Stomach smooth muscle (tissue), 2 donors: ENCODE results near the gene TSPAN15.

Source experiments
- H3K27ac ChIP-seq: one replicate; pipeline ENCODE4 v1.7.0; 2013; ENCODE audit warnings: mild to moderate bottlenecking, low read length, inconsistent platforms
- H3K27me3 ChIP-seq, 2 donors: one replicate each; pipeline ENCODE4 v1.7.0; 2013; ENCODE audit warnings: low read length in 2 of 2; ENCODE audit not compliant: insufficient read depth in 2 of 2, control insufficient read depth in 1 of 2
- H3K36me3 ChIP-seq, 2 donors: one replicate each; pipeline ENCODE4 v1.7.0; 2013; ENCODE audit warnings: low read length in 2 of 2; ENCODE audit not compliant: control insufficient read depth in 2 of 2, insufficient read depth in 2 of 2
- H3K4me1 ChIP-seq: one replicate; pipeline ENCODE4 v1.7.0; 2013; ENCODE audit warnings: low read length; ENCODE audit not compliant: control insufficient read depth, insufficient read depth
- H3K4me3 ChIP-seq, 2 donors: one replicate each; pipeline ENCODE4 v1.7.0; 2013; ENCODE audit warnings: low read length in 2 of 2
- H3K9ac ChIP-seq, 2 donors: one replicate each; pipeline ENCODE4 v1.7.0; 2013; ENCODE audit warnings: low read length in 2 of 2, mild to moderate bottlenecking in 1 of 2
- H3K9me3 ChIP-seq, 2 donors: one replicate each; pipeline ENCODE4 v1.7.0; 2013; ENCODE audit warnings: low read length in 2 of 2; ENCODE audit not compliant: control insufficient read depth in 2 of 2
- donor health status: healthy.
- donor health status: Pancreatic carcinoma.

Gene TSPAN15

DNA sequence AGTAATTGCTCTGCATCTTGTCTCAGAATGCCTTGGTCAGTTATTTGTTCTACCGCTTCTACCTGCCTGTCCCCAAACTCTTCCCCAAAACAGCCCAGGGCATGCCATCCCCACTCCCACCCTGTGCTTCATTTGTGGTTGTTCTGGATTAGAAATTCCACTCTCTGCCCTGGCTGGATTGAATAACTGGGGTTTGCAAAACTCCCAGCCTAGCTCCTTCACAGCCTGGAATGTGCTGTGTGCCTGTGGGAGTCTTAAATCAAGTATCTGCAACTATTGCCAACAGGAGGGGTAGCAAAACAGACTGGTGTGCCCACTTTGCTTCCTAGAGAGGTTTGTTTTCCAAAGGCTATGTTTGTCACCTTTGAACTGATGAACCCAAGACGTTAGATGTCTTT, 24.2 kb downstream of the TSPAN15 start:
- peak overlapping the region; percentile 94 for H3K27ac ChIP-seq
- peak overlapping the region in 1 of 2 donors; percentile 17 for H3K4me3 ChIP-seq
- no peaks in the 10 kb centered on the region for H3K36me3 ChIP-seq
- H3K4me1 ChIP-seq: peaks cover 89% of the 10 kb centered on the region
- no peaks in the 10 kb centered on the region for H3K9me3 ChIP-seq
- no peaks in the 10 kb centered on the region for H3K27me3 ChIP-seq
- peak overlapping the region; percentile 21 to 47 for H3K9ac ChIP-seq

GRCh38 chr10:69477968-69478597, 26.8 kb downstream of the TSPAN15 start:
- peaks cover 92% of the 10 kb centered on the region for H3K4me1 ChIP-seq
- peak overlapping the region in 1 of 2 donors; percentile 67 for H3K9ac ChIP-seq
- H3K9me3 ChIP-seq: no peaks in the 10 kb centered on the region
- H3K4me3 ChIP-seq: peak overlapping the region in 1 of 2 donors; percentile 10
- H3K27me3 ChIP-seq: no peaks in the 10 kb centered on the region
- peak overlapping the region; percentile 94 for H3K27ac ChIP-seq
- no peaks in the 10 kb centered on the region for H3K36me3 ChIP-seq

- no peaks in the 10 kb centered on the region for H3K9me3 ChIP-seq
- peak overlapping the region; percentile 16 to 44 for H3K4me3 ChIP-seq
- peaks cover 92% of the 10 kb centered on the region for H3K4me1 ChIP-seq
- peak overlapping the region; percentile 42 to 67 for H3K9ac ChIP-seq
- H3K27me3 ChIP-seq: no peaks in the 10 kb centered on the region
- H3K36me3 ChIP-seq: peaks cover 0 to 4% of the 10 kb centered on the region in 2 donors
- peak overlapping the region; percentile 94 for H3K27ac ChIP-seq
Measured at GRCh38 chr10:69479240-69480067, 28.2 kb downstream of the TSPAN15 start.

GRCh38 chr10:69480068-69480412, 28.8 kb downstream of the TSPAN15 start:
- H3K9ac ChIP-seq: peak overlapping the region; percentile 36 to 67
- no peaks in the 10 kb centered on the region for H3K9me3 ChIP-seq
- peaks cover 92% of the 10 kb centered on the region for H3K4me1 ChIP-seq
- H3K27me3 ChIP-seq: no peaks in the 10 kb centered on the region
- H3K27ac ChIP-seq: peak overlapping the region; percentile 94
- peak overlapping the region; percentile 42 to 44 for H3K4me3 ChIP-seq
- peaks cover 2 to 6% of the 10 kb centered on the region in 2 donors for H3K36me3 ChIP-seq

GRCh38 chr10:69481305-69481704, 30.0 kb downstream of the TSPAN15 start:
- Histone ChIP-seq H3K36me3 (peaks cover 3 to 7% of the 10 kb centered on the region in 2 donors), H3K4me3 (peak overlapping the region; percentile 13 to 22), H3K9ac (peak overlapping the region; percentile 5 to 67), H3K27ac (peak overlapping the region; percentile 94), H3K9me3 (no peaks in the 10 kb centered on the region), H3K27me3 (no peaks in the 10 kb centered on the region), H3K4me1 (peaks cover 97% of the 10 kb centered on the region)

DNA sequence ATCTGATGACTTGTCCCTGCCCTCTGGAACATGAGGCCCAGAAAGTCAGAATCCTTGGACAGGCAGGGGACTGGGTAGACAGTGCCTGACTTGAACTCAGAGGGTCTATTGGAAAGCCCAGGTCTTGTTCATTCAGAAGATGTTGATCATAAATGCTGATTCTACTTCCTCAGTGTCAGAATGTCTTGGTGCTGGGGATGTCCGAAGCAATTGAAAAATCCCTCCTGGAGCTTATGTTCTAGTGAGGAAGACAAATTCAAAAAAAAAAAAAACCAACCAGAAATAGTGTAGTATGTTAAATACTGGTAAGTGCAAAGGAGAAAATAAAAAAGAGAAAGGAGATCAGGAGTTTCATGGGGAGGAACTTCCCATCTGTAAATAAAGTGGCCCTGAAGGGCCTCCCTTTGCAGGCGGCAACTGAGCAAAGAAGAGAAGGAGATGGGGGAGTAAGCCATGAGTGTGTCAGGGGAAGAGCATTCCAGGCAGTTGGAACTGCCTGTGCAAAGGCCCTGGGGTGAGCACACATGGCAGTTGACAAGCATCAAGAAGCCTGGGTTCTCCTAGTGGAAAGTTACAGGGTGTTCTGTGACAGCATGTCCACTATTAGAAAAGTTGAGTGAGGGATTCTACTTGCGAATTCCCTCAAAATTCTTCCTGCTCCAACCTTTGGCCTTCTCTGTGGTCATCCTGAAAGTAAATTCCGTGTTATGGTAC, 30.7 kb downstream of the TSPAN15 start:
- Histone ChIP-seq H3K9ac (peak overlapping the region; percentile 51 to 67), H3K4me3 (peak overlapping the region; percentile 13 to 15), H3K4me1 (peaks cover 97% of the 10 kb centered on the region)

GRCh38 chr10:69483963-69484362, 32.7 kb downstream of the TSPAN15 start:
- no peaks in the 10 kb centered on the region for H3K27me3 ChIP-seq
- H3K9me3 ChIP-seq: no peaks in the 10 kb centered on the region
- peak overlapping the region in 1 of 2 donors; percentile 3 for H3K4me3 ChIP-seq
- peaks cover 3 to 7% of the 10 kb centered on the region in 2 donors for H3K36me3 ChIP-seq
- H3K9ac ChIP-seq: peak overlapping the region; percentile 60 to 65
- peaks cover 91% of the 10 kb centered on the region for H3K4me1 ChIP-seq
- peak overlapping the region; percentile 94 for H3K27ac ChIP-seq

More for the DNA sequence above, 30.7 kb downstream of the TSPAN15 start:
- H3K9me3 ChIP-seq: no peaks in the 10 kb centered on the region
- peak overlapping the region; percentile 94 for H3K27ac ChIP-seq
- H3K36me3 ChIP-seq: peaks cover 3 to 7% of the 10 kb centered on the region in 2 donors
- H3K27me3 ChIP-seq: no peaks in the 10 kb centered on the region

- Histone ChIP-seq H3K27me3 (no peaks in the 10 kb centered on the region), H3K4me3 (no peak overlapping the region), H3K36me3 (peaks cover 5 to 8% of the 10 kb centered on the region in 2 donors), H3K9ac (peak overlapping the region; percentile 1 to 21), H3K4me1 (peaks cover 84% of the 10 kb centered on the region), H3K9me3 (no peaks in the 10 kb centered on the region), H3K27ac (peak overlapping the region; percentile 94)
Measured at GRCh38 chr10:69484736-69485135, 33.5 kb downstream of the TSPAN15 start.

- Histone ChIP-seq H3K27me3 (no peaks in the 10 kb centered on the region), H3K9ac (peak overlapping the region in 1 of 2 donors; percentile 29), H3K36me3 (peaks cover 5 to 9% of the 10 kb centered on the region in 2 donors), H3K27ac (peak overlapping the region; percentile 94), H3K4me1 (peaks cover 78% of the 10 kb centered on the region), H3K9me3 (no peaks in the 10 kb centered on the region), H3K4me3 (no peak overlapping the region)
Measured at GRCh38 chr10:69486922-69487730, 35.9 kb downstream of the TSPAN15 start.
